Measurements from ENCODE around the gene STIM1.

DNA sequence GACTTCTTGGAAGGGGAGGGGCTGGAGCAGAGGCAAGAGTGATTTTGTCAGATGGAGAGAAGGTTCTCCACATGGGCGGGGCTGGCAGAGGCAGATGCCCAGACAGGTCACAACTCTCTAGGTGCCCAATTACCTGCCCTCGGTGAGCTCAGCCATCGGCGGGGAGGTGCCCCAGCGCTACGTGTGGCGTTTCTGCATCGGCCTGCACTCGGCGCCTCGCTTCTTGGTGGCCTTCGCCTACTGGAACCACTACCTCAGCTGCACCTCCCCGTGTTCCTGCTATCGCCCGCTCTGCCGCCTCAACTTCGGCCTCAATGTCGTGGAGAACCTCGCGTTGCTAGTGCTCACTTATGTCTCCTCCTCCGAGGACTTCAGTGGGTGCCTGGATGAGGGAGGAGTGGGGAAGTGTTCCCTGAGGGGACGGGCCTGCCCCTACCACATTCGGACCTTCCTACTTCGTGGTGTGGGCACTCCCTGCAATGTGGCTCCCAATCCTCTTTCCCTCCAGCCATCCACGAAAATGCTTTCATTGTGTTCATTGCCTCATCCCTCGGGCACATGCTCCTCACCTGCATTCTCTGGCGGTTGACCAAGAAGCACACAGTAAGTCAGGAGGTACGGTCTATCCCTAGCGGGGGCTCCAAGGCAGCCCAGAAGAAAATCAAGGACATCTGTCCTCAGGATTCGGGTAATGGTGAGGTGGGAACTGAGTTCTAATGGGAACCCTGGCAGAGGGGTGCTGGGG lies 31.5 kb upstream of the STIM1 start:
- TF ChIP-seq POLR2A (IDR thresholded peaks at IDR 0.05) (no peak), EP300 (IDR thresholded peaks at IDR 0.05) (no peak), POLR2AphosphoS5 (IDR thresholded peaks at IDR 0.05) (no peak)
- TF ChIP-seq, protein P1, sequence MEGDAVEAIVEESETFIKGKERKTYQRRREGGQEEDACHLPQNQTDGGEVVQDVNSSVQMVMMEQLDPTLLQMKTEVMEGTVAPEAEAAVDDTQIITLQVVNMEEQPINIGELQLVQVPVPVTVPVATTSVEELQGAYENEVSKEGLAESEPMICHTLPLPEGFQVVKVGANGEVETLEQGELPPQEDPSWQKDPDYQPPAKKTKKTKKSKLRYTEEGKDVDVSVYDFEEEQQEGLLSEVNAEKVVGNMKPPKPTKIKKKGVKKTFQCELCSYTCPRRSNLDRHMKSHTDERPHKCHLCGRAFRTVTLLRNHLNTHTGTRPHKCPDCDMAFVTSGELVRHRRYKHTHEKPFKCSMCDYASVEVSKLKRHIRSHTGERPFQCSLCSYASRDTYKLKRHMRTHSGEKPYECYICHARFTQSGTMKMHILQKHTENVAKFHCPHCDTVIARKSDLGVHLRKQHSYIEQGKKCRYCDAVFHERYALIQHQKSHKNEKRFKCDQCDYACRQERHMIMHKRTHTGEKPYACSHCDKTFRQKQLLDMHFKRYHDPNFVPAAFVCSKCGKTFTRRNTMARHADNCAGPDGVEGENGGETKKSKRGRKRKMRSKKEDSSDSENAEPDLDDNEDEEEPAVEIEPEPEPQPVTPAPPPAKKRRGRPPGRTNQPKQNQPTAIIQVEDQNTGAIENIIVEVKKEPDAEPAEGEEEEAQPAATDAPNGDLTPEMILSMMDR (IDR thresholded peaks at IDR 0.05), result no peak

All from gastroesophageal sphincter (tissue), 3 donors.